BLaER1 treated with 17β-estradiol and CSF1 and Interleukin-3, amounts not matched to agents 10 nM and 100 nM (cell line): ENCODE measurements around the gene AKT3.

Experiments used
- H3K27ac ChIP-seq, 11 experiments: shearing (Covaris generic); formaldehyde crosslinking; 2 replicates each; pipeline ENCODE4 v1.8.1; 2022
- H3K27me3 ChIP-seq, 11 experiments: shearing (Covaris generic); formaldehyde crosslinking; 2 replicates each; pipeline ENCODE4 v1.8.1; 2022
- H3K36me3 ChIP-seq, 11 experiments: shearing (Covaris generic); formaldehyde crosslinking; 2 replicates each; pipeline ENCODE4 v1.8.1; 2022
- H3K4me1 ChIP-seq, 10 experiments: shearing (Covaris generic); formaldehyde crosslinking; 2 replicates each; pipeline ENCODE4 v1.8.1; 2022
- H3K4me2 ChIP-seq, 11 experiments: shearing (Covaris generic); formaldehyde crosslinking; 2 replicates each; pipeline ENCODE4 v1.8.1; 2022
- H3K4me3 ChIP-seq, 10 experiments: shearing (Covaris generic); formaldehyde crosslinking; 2 replicates each; pipeline ENCODE4 v1.8.1; 2022
- H3K9ac ChIP-seq, 11 experiments: shearing (Covaris generic); formaldehyde crosslinking; 2 replicates each; pipeline ENCODE4 v1.8.1; 2022
- H3K9me3 ChIP-seq, 11 experiments: shearing (Covaris generic); formaldehyde crosslinking; replicated peaks in 1 of 11; 2 replicates each; pipeline ENCODE4 v1.8.1; 2022
- H4K20me1 ChIP-seq, 11 experiments: shearing (Covaris generic); formaldehyde crosslinking; 2 replicates each; pipeline ENCODE4 v1.8.1; 2022
- Cebpa-rat ChIP-seq, 11 experiments: shearing (Covaris generic); IDR thresholded peaks; 2 replicates each; pipeline ENCODE4 v1.8.1; 2022

The AKT3 gene

GRCh38 chr1:243501002-243501401, 349.0 kb downstream of the AKT3 start:
- Histone ChIP-seq H3K4me1 (peaks cover 16 to 32% (median 24%) of the 10 kb centered on the region in 10 experiments), H3K9ac (no peak overlapping the region), H3K9me3 (no peaks in the 10 kb centered on the region), H3K27me3 (no peaks in the 10 kb centered on the region), H3K4me3 (no peak overlapping the region), H3K36me3 (peaks cover 5 to 71% (median 24%) of the 10 kb centered on the region in 11 experiments; a peak in 16 of 22 replicates), H3K4me2 (no peak overlapping the region), H3K27ac (no peak overlapping the region), H4K20me1 (no peaks in the 10 kb centered on the region)
- no peak for TF ChIP-seq Cebpa-rat (IDR thresholded peaks at IDR 0.05)

GRCh38 chr1:243500512-243500911, 349.5 kb downstream of the AKT3 start:
- Histone ChIP-seq H3K36me3 (peaks cover 5 to 71% (median 24%) of the 10 kb centered on the region in 11 experiments; a peak in 16 of 22 replicates), H3K4me1 (peaks cover 16 to 32% (median 24%) of the 10 kb centered on the region in 10 experiments), H3K4me2 (no peak overlapping the region), H4K20me1 (no peaks in the 10 kb centered on the region), H3K27me3 (no peaks in the 10 kb centered on the region), H3K27ac (no peak overlapping the region), H3K4me3 (no peak overlapping the region), H3K9ac (no peak overlapping the region), H3K9me3 (no peaks in the 10 kb centered on the region)
- TF ChIP-seq Cebpa-rat (IDR thresholded peaks at IDR 0.05), result no peak

DNA sequence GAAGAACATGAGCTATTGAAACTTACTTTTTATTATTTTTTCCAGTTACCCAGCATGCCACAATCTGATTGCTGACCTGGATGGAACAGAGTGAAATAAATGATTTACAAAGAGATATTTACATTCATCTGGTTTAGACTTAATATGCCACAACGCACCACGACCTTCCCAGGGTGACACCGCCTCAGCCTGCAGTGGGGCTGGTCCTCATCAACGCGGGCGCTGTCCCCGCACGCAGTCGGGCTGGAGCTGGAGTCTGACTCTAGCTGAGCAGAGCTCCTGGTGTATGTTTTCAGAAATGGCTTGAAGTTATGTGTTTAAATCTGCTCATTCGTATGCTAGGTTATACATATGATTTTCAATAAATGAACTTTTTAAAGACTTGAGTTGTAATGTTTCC, 350.3 kb downstream of the AKT3 start:
- Histone ChIP-seq H3K4me1 (peaks cover 23 to 38% (median 31%) of the 10 kb centered on the region in 10 experiments), H3K4me3 (no peak overlapping the region), H3K9ac (no peak overlapping the region), H3K4me2 (no peak overlapping the region), H3K27ac (no peak overlapping the region), H4K20me1 (no peaks in the 10 kb centered on the region), H3K9me3 (no peaks in the 10 kb centered on the region), H3K36me3 (peaks cover 5 to 66% (median 24%) of the 10 kb centered on the region in 11 experiments; a peak in 16 of 22 replicates), H3K27me3 (no peaks in the 10 kb centered on the region)
- TF ChIP-seq Cebpa-rat (IDR thresholded peaks at IDR 0.05), result no peak

DNA sequence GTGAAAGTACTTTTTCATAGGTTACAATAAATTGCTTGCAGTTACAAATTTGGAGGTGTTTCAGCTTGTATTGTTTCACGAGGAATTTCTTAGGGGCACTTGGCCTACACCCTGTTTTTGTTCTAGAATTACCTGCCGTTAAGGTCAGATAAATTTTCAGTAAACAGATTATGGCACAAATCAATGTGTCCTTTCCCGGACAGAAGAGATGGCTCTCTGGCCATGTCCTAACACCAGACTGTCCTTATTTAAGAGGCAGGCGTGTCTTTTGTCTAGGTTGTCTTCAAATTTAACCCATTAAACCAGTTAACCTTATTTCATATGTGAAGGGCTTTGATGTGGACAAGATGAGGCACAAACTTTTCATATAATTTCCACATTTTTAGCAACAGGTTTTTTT, 350.8 kb downstream of the AKT3 start:
- Histone ChIP-seq H3K27me3 (no peaks in the 10 kb centered on the region), H3K27ac (0 out of 22 replicates have a peak overlapping the region, but pooled peaks of 1 of the 11 experiments have one; percentile 13), H3K4me1 (peaks cover 28 to 43% (median 36%) of the 10 kb centered on the region in 10 experiments), H4K20me1 (no peaks in the 10 kb centered on the region), H3K36me3 (peaks cover 5 to 63% (median 24%) of the 10 kb centered on the region in 11 experiments; a peak in 16 of 22 replicates), H3K4me3 (no peak overlapping the region), H3K9ac (no peak overlapping the region), H3K9me3 (no peaks in the 10 kb centered on the region), H3K4me2 (peak overlapping the region in 3 of 11 experiments; percentile 31 to 35 (median 31); a peak in 1 of 22 replicates)
- no peak for TF ChIP-seq Cebpa-rat (IDR thresholded peaks at IDR 0.05)

DNA sequence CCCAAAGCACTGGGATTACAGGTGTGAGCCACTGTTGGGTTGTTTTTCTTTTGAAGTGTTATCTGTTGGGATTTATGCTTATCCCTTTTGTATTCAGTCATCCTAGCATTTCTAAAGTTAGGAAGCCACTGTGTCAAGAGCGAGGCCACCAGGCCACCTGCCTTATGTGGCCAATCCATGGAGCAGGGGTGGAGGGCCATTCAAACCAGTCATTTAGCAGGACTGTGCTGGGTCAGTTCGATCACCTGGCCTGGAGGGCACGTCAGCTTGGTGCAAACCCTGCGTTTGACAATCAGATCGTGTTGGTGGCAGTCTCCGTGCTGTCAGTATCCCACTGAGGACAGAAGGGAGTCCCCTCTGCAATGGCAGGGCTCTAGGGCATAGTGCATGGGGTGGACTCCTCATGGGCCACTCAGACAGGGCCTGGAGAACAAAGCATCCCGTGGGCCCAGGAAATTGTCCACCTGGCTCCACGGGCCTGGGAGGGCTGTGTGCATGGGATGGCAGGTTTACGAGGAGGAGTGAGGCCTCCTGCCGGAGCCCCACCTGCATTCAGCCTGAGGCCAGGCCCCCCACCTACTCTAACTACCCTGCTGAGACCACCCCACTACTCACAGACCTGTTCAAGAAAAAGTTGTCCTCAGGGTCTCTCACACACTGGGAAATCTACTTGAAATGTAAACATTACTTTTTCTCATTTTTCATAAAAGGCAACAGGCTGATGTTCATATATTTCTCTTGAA, 351.9 kb downstream of the AKT3 start:
- TF ChIP-seq Cebpa-rat (IDR thresholded peaks at IDR 0.05), result no peak
- Histone ChIP-seq H3K4me3 (no peak overlapping the region), H3K4me1 (peaks cover 35 to 53% (median 47%) of the 10 kb centered on the region in 10 experiments), H3K27me3 (no peaks in the 10 kb centered on the region), H3K4me2 (peak overlapping the region in 2 of 11 experiments; percentile 19 to 31; a peak in 2 of 22 replicates), H3K9ac (no peak overlapping the region), H3K9me3 (no peaks in the 10 kb centered on the region), H4K20me1 (no peaks in the 10 kb centered on the region), H3K27ac (no peak overlapping the region), H3K36me3 (peaks cover 0 to 51% (median 21%) of the 10 kb centered on the region in 11 experiments; a peak in 14 of 22 replicates)

GRCh38 chr1:243496806-243497205, 353.2 kb downstream of the AKT3 start:
- Histone ChIP-seq H3K4me2 (peak overlapping the region; percentile 71 to 92 (median 81)), H3K27ac (peak overlapping the region; percentile 75 to 94 (median 86); a peak in 21 of 22 replicates)

GRCh38 chr1:243496187-243496646, 353.8 kb downstream of the AKT3 start:
- Histone ChIP-seq H3K36me3 (peaks cover 0 to 33% (median 15%) of the 10 kb centered on the region in 11 experiments; a peak in 13 of 22 replicates), H3K27ac (peak overlapping the region; percentile 75 to 94 (median 86)), H4K20me1 (no peaks in the 10 kb centered on the region), H3K4me3 (0 out of 20 replicates have a peak overlapping the region, but pooled peaks of 1 of the 10 experiments have one; percentile 10), H3K4me2 (peak overlapping the region; percentile 71 to 92 (median 81)), H3K4me1 (peaks cover 35 to 57% (median 51%) of the 10 kb centered on the region in 10 experiments), H3K9me3 (peaks cover 0 to 10% (median 8%) of the 10 kb centered on the region in 11 experiments; a peak in 13 of 22 replicates), H3K27me3 (no peaks in the 10 kb centered on the region), H3K9ac (peak overlapping the region; percentile 34 to 76 (median 66))
- TF ChIP-seq Cebpa-rat (IDR thresholded peaks at IDR 0.05), result no peak

More at GRCh38 chr1:243496806-243497205, 353.2 kb downstream of the AKT3 start:
- no peak overlapping the region for H3K4me3 ChIP-seq
- no peaks in the 10 kb centered on the region for H4K20me1 ChIP-seq
- H3K36me3 ChIP-seq, result peaks cover 0 to 38% (median 16%) of the 10 kb centered on the region in 11 experiments; a peak in 13 of 22 replicates
- H3K9me3 ChIP-seq, result peaks cover 0 to 6% (median 4%) of the 10 kb centered on the region in 11 experiments; a peak in 13 of 22 replicates
- TF ChIP-seq Cebpa-rat (IDR thresholded peaks at IDR 0.05), result no peak
- H3K27me3 ChIP-seq, result no peaks in the 10 kb centered on the region
- H3K9ac ChIP-seq, result peak overlapping the region in 9 of 11 experiments; percentile 34 to 76 (median 67); a peak in 15 of 22 replicates
- peaks cover 35 to 57% (median 51%) of the 10 kb centered on the region in 10 experiments for H3K4me1 ChIP-seq

DNA sequence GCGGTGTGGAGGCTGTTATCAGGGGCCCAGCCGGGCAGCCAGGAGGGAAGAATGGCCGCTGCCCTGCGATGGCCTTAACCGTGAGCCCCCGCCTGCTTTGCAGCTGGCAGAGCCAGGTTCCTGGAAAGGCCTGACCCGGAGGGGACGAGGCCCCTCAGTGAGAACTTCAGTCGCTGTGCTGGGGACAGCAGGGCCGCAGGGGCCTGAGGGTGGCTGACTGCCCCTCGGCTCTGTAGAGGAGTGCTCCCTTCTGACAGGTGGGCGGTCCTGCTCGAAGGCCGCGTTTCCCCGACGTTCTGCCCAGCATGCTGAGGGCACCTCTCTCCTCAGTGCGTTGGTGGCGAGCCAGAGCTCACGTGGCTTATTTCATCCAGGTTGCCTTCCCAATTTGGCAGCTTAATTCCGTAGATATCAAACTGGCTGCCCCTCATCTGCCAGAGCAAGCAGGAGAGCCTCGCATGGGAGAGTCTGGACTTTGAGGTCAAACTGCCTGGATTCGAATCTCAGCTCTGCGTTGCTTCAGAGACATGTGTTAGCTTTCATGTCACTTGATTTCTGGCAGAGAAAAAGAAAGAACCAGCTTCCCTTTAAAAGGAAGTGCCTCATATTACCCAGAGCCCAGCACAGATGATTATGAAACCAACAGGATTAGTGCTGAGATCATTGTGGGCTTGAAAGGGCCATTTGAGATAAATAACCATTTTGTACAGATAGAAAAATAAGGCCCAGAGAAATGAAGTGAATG, 354.4 kb downstream of the AKT3 start:
- Histone ChIP-seq H3K27ac (peak overlapping the region; percentile 75 to 94 (median 86)), H3K27me3 (no peaks in the 10 kb centered on the region), H4K20me1 (0 out of 22 replicates have a peak, but pooled peaks cover 0 to under 1% (median 0%) of the 10 kb centered on the region in 11 experiments), H3K9ac (peak overlapping the region; percentile 34 to 76 (median 66)), H3K4me2 (peak overlapping the region; percentile 71 to 92 (median 81)), H3K4me1 (peaks cover 35 to 62% (median 52%) of the 10 kb centered on the region in 10 experiments), H3K36me3 (peaks cover 0 to 39% (median 12%) of the 10 kb centered on the region in 11 experiments; a peak in 14 of 22 replicates), H3K4me3 (peak overlapping the region in 2 of 10 experiments; percentile 10 to 32; a peak in 1 of 20 replicates), H3K9me3 (peaks cover 0 to 10% (median 8%) of the 10 kb centered on the region in 11 experiments; a peak in 13 of 22 replicates)
- TF ChIP-seq Cebpa-rat (IDR thresholded peaks at IDR 0.05), result 0 out of 22 replicates have a peak, but pooled peaks of 4 of the 11 experiments have one; percentile 17 to 39 (median 23)
